HG02588 (cell line): ENCODE results near the gene TNFSF13.

Experiments used
- ATAC-seq: cut with Tn5 transposase; IDR thresholded peaks from one replicate; pipeline ENCODE4 v1.9.1; 2021; ENCODE audit warnings: mild to moderate bottlenecking, moderate library complexity; ENCODE audit not compliant: unreplicated experiment

The TNFSF13 gene, protein sequence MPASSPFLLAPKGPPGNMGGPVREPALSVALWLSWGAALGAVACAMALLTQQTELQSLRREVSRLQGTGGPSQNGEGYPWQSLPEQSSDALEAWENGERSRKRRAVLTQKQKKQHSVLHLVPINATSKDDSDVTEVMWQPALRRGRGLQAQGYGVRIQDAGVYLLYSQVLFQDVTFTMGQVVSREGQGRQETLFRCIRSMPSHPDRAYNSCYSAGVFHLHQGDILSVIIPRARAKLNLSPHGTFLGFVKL

DNA sequence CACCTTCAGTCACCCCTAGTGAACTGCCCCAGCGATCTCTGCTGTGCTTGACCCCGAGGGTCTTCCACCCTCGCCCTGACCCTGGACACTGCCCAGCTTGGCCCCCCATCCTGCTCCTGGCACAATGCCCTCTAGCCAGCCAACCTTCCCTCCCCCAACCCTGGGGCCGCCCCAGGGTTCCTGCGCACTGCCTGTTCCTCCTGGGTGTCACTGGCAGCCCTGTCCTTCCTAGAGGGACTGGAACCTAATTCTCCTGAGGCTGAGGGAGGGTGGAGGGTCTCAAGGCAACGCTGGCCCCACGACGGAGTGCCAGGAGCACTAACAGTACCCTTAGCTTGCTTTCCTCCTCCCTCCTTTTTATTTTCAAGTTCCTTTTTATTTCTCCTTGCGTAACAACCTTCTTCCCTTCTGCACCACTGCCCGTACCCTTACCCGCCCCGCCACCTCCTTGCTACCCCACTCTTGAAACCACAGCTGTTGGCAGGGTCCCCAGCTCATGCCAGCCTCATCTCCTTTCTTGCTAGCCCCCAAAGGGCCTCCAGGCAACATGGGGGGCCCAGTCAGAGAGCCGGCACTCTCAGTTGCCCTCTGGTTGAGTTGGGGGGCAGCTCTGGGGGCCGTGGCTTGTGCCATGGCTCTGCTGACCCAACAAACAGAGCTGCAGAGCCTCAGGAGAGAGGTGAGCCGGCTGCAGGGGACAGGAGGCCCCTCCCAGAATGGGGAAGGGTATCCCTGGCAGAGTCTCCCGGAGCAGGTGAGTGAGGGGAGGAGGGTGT, at the start of gene TNFSF13:
TSS of gene TNFSF13 (plus strand) at position 207 of the 776 bp plus-strand sequence. CDS start at position 497, 290 bp downstream.
- no peak for ATAC-seq

DNA sequence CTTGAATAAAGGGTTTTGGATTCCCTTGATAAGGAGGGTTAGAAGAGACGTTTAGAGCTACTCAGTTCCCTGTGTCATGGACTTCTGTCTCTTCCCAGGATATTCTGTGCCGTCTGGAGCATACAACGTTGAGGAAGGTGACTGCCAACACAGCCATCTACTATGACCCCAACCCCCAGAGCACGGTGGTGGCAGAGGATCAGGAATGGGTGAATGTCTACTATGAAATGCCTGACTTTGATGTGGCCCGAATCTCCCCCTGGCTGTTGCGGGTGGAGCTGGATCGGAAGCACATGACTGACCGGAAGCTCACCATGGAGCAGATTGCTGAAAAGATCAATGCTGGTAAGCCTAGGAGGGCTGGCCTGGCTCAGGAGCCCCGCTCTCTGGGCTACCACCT, 49.7 kb upstream of the TNFSF13 start:
- no peak for ATAC-seq

- ATAC-seq: no peak
These were observed 48.6 kb upstream of the TNFSF13 start for GRCh38 chr17:7509937-7510336.

DNA sequence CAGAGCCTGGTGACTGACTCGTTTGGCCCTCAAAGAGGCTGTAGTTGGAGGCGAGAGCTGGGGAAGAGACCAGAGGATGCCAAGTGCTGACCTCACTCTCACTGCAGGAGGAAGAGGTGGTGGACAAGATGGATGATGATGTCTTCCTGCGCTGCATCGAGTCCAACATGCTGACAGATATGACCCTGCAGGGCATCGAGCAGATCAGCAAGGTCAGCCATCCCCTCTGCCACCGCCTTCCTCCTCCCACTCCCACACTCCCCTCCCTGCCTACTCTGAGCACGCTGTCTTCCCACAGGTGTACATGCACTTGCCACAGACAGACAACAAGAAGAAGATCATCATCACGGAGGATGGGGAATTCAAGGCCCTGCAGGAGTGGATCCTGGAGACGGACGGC, 47.4 kb upstream of the TNFSF13 start:
- ATAC-seq: no peak

GRCh38 chr17:7512105-7512504, 46.4 kb upstream of the TNFSF13 start:
- no peak for ATAC-seq

- ATAC-seq: no peak
These were observed 45.6 kb upstream of the TNFSF13 start for GRCh38 chr17:7512824-7513540.

DNA sequence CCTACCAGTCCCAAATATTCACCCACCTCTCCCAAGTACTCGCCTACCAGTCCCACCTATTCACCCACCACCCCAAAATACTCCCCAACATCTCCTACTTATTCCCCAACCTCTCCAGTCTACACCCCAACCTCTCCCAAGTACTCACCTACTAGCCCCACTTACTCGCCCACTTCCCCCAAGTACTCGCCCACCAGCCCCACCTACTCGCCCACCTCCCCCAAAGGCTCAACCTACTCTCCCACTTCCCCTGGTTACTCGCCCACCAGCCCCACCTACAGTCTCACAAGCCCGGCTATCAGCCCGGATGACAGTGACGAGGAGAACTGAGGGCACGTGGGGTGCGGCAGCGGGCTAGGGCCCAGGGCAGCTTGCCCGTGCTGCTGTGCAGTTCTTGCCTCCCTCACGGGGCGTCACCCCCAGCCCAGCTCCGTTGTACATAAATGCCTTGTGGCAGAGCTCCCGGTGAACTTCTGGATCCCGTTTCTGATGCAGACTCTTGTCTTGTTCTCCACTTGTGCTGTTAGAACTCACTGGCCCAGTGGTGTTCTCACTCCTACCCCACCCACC, 44.6 kb upstream of the TNFSF13 start:
- ATAC-seq: no peak

DNA sequence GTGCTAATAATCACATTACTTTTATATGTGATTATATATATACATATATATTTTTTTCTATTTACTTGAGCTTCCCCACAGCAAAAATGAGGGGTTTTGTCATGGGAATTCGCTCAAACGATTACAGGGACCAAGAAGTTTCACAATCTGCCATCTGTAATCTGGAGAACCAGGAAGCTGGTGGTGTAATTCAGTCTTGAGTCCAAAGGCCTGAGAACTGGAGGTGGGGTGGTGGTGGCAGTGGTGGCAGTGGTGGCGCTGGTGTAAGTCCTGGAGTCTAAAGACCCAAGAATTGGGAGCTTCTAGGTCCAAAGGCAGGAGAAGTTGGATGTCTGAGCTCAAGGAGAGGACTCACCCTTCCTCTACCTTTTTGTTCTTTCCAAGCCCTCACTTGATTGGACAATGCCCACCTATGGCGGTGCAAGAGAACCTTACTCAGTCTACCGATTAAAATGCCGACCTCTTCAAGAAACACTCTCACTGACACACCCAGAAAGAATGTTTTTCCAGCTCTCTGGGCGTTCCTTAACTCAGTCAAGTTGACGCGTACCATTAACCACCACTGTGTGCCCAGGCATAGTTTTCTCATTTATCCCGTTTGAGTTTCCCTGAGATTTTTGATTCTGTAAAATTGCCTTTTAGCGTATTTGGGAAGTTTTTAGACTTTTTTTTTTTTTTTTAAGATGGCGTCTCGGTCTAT, 42.5 kb upstream of the TNFSF13 start:
- no peak for ATAC-seq

DNA sequence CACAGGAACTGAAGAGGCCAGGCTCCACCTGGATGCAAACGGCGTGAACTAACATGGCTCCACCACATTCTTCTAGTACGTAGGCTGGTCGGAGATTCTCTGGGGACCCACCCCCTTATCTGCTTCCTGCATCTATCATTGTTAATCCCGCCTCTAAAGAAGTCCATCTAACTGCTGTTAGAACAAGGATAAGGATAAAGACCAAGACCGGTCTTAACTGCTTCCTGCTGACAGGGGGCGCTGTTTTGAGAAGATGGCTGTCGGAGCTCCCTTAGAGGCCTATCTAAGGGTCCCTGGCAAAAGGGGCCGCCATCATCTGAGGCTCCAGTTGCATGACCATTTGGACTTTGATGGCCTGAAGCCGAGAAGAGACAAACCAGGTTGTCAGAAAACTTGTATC, 35.5 kb upstream of the TNFSF13 start:
- no peak for ATAC-seq

DNA sequence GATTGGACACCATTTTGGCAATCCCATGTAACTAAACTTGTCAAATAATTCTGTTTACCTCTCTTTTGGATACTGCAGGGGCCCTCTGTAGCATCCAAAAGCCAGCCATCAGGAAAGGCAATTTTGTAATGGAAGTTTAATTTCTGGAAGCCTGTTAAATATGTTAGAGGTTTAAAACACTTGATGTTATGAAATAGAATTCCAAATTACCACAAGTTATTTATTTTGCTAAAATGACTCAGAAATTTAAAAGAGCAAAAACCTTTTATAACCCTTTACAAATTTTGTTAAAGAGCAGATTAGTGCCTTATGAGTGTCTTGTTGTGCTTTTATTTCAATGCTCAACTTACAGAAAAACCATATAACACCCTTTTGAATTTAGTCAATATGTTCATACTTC, 29.7 kb upstream of the TNFSF13 start:
- no peak for ATAC-seq

- ATAC-seq: no peak
These were observed 28.3 kb upstream of the TNFSF13 start for GRCh38 chr17:7530023-7530900.

GRCh38 chr17:7538050-7538449, 20.5 kb upstream of the TNFSF13 start:
- ATAC-seq: no peak

GRCh38 chr17:7538891-7539545, 19.5 kb upstream of the TNFSF13 start:
- no peak for ATAC-seq

DNA sequence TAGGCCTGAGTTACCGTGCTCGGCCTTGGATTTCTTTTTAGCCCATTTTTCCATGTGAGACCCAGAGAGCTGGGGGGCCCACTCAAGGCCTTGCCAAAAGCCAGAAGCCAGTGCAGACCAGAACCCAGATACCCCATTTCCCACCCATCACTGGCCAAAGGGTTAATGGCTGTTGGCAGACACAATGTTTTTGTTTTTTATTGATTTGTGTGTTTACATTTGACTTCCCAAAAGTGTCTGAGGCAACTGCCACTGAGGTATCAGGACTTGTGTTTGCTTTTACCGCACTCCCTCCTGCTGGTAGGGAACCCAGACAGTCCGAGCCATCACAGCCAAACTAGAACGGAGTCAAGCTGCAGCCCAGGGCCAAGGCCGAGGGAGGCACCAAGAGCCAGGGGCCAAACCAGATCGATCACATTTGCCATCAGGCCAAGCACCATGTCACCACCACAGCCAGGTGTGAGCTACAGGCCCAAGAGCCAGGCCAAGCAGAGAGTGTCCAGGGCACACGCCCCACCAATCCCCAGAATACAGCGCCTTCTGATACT, 17.4 kb upstream of the TNFSF13 start:
- ATAC-seq: no peak

GRCh38 chr17:7544911-7545310, 13.6 kb upstream of the TNFSF13 start:
- ATAC-seq: no peak

DNA sequence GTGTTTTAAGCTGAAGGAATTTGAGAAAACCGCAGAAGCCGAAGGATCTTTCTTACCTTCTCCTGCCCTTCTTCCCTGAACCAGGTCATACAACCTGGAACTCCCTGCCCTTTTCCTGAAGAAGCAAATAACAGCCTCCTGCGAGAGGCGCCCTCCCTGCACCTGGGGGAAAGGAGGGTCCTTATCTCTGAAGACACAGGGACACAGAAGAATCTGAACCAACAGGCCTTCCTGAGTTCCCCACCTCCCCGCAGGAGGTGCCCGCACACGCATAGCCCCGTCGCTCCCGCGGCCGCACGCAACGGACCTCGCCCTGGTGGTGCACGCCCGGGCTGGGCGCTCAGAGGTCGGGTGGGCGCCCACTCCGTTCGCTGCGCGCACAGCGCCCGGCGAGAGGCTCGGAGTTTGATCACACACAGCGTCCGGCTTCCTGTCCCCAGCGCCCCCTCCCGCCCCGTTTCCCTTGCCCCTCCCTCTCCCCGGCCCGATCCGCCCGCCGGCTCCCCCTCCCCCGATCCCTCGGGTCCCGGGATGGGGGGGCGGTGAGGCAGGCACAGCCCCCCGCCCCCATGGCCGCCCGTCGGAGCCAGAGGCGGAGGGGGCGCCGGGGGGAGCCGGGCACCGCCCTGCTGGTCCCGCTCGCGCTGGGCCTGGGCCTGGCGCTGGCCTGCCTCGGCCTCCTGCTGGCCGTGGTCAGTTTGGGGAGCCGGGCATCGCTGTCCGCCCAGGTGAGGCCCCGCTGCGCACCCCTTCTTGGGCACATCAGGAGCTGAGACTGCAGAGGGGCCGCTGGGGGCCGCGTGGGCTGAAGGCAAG, 9.8 kb upstream of the TNFSF13 start, which contains the start of gene TNFSF12:
TSS of gene TNFSF12 (plus strand) at position 474 of the 816 bp plus-strand sequence. CDS start at position 570, 96 bp downstream.
- ATAC-seq: no peak

DNA sequence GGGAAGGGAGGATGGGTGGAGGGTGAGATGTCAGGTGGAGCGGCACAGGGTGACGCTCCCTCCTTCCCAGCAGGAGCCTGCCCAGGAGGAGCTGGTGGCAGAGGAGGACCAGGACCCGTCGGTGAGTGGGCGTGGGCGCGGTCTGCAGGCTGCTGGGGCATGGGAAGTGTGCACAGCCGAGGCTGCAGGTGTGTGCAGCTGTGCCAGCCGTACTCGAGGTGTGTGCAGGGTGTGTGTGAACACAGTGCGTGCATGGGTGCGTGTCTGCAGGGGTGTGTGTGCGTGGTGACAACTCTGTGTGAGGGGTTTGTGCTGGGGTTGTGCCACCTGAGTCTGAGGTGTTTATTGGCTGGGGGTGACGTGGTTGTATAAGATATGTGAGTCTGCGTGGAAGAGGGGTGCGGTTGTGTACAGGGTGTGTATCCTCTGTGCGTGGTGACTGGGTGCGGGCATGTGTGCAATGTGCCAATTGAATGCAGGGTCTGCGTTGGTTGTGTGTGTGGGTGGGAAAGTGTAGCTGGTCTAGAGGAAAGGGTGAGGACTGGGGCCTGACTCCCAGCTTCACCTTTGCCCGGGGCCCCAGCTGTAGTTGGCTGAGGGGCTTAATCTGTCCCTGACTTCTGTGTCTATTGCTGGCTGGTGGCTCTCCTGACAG, 9.0 kb upstream of the TNFSF13 start:
- no peak for ATAC-seq

DNA sequence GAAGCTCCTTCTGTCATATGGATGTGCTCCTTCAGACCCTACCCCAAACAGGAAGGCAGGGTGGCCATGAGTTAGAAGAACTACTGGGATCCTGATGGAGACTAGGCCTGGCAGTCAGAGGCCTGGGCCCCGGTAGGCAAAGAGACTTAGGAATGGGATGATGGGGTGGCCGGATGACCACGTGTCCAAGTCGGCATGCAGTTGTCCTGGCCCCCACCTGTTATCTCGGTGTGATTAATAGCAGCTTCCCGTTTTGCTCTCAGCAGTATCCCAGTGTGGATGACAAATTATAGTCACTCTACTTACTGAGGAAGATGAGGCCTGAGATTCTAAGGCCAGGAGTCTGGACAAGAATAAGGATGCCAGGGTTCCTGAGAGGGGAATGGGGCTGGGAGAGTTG, 8.2 kb upstream of the TNFSF13 start:
- no peak for ATAC-seq
